KBM-7 (cell line): Measurements from ENCODE around the gene EEIG2.
"Not testable (repeated sequence)": the region's sequence is repeated elsewhere in the genome, so short reads cannot be mapped to it uniquely, and the experiment has no call there.

ENCODE experiments used
- DNase-seq: peaks from one replicate; pipeline ENCODE4 v3.0.0-alpha.2; 2015
- in situ Hi-C: fragments of 300-500 bp; cut with MboI; formaldehyde crosslinking; loops from 2 replicates; pipeline ENCODE4 v1.14.3; 2020; ENCODE audit warnings: low sequenced_read_pairs, low pct_unique_long_range_greater_than_20kb, mixed read lengths

The EEIG2 gene

DNA sequence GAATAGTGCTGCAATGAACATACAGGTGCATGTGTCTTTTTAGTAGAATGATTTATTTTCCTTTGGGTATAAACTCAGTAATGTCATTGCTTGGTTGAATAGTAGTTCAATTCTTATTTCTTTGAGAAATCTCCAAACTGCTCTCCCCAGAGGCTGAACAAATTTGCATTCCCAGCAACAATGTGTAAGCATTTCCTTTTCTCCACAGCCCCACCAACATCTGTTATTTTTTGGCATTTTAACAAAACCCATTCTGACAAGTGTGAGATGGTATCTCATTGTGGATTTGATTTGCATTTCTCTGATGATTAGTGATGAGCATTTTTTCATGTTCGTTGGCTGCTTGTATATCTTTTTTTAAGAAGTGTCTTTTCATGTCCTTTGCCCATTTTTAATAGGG, 21.9 kb upstream of the EEIG2 start:
- in situ Hi-C loops: no loop called here
- no peak for DNase-seq

DNA sequence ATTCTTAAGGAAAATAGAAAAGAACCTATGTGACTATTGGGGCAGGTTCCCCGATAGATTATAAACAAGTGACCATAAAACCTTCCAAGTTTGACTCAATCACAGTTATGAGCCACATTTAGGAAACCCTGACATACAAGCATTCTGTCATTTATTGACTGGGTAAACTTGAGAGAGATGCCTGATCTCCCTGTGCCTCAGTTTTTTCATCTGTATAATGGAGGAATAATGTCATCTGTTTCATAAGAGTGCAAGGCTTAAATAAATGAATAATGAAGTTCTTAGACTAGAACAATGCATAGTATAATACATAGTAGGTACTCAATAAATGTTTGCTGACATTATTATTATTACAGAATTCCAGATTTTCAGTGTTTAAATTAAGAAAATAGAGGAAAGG, 18.9 kb upstream of the EEIG2 start:
- in situ Hi-C loops: no loop called here
- DNase-seq: no peak

DNA sequence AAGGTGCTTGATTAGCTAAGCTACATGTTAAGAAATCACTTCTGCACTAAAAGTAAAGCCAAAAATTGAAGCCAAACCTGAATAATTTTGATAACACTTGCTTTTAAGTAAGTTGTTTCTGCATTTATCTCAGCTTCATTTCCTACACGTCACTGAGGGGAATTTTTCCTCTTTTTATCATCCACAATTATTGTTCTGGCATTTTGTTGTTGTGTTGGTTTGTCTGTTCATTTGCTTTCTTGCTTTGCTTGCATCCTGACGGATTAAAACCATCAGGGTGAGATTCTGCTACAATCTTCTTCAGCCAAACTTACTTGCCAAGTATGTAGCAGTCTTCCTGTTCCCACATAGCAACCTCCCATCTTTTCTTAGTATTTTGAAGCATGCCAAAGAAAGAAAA, 18.0 kb upstream of the EEIG2 start:
- DNase-seq: no peak
- in situ Hi-C loops: no loop called here

DNA sequence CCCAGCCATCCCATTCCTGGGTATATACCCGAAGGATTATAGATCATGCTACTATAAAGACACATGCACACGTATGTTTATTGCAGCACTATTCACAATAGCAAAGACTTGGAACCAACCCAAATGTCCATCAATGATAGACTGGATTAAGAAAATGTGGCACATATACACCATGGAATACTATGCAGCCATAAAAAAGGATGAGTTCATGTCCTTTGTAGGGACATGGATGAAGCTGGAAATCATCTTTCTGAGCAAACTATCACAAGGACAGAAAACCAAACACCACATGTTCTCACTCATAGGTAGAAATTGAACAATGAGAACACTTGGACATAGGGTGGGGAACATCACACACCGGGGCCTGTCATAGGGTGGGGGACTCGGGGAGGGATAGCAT, 12.4 kb upstream of the EEIG2 start:
- DNase-seq, in situ Hi-C loops: not testable (repeated sequence)

DNA sequence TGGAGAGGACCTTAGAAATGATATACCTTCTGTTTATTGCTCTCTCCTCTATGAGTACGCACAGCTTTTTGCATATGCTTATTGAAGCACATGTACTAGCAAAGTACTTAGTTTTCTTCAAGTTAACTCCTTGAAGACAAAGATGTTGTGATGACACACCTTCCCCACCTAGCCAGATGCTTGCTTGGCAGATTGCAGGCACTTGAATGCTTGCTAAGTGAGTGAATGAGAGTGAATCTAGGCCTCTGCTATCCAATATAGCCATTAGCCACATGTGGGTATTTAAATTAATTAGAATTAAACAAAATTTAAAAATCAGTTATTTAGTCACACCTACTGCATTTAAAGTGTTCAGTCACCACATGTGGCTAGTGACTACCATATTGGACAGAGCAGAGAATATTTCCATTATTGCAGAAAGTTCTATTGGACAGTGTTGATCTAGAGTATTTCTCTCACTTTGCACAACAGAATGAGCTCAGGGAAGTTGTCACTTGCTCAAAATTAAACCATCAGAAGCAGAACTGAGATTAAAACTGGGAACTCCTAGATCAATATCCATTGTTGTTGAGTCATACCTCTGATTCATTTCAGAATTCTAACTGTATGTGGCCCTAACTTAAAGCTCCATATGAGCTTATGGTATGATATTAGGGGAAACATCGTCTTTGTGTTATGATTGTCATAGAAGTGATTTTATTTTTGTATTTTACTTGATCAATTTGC, 8.6 kb upstream of the EEIG2 start:
- in situ Hi-C loops: no loop called here
- DNase-seq: no peak

DNA sequence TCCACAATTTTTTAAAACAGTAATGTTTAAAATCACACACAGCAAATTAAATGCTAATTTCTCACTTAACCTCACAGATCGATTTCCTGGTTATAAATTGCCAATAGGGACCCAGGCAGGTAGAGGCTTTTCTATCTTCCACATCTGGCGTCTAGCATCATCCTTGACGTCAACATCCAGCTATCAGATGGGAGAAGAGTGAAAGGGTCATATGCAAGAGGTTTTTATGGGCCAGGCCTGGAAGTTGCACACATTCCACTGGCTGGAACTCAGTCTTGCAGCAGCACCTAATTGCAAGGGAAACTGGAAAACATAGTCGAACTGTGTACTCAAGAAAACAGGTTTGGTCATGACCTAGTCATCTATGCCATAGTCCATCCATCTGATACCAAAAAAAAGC, 6.0 kb upstream of the EEIG2 start:
- no peak for DNase-seq
- in situ Hi-C loops: no loop called here

DNA sequence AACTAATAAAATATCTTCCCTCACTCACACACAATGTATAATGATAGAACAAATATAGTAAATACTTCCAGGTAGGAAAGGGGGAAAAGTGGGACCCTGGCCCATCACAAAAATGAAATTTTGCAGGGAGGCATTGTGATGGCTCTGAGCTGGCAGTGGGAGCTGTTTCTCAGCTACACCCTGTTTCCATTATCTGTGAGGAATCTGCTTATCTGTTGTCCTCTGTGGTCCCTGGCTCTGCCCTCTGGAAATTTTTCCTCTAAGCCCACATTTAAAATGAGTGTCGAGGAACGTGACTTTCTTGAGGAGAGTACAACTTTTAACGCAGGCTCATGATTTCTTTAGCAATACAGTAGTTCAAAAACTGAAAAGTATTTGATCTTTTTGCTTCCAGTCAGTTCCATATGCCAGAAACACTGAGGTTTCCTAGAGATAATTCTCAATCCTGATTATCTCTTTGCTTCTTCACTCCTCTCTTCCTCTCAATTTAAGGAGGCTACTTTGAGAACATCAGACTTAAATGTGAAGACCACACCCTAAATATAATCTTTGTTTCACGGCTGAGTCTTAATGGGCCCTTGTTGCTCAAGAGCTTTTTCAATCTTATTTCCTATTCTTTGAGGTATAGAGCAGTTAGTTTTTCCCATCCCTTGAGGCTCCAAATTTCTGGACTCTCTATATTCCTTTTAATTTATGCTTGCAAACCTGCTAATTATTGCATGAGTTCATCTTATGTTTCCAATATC, 5.0 kb upstream of the EEIG2 start:
- in situ Hi-C loops: no loop called here
- DNase-seq: no peak

DNA sequence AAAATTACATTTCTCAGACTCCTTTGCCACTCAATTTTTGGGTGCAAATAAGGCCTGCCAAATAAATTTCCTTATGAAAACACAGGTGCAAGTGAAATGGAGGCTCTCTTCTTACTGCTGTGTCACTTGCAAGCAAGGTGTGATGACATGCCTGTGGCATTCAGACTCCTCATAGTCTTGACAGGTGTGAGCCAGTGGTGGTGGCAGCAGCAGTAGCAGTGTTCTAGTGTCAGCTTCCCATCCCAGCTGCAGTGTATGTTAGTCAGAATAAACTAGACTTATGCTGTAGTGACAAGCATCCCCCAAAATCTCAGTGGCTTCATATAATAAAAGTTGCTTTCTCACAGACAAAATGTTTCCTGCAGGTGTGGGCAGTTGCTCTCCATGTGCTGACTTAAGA, 3.8 kb upstream of the EEIG2 start:
- in situ Hi-C loops: no loop called here
- DNase-seq: no peak

DNA sequence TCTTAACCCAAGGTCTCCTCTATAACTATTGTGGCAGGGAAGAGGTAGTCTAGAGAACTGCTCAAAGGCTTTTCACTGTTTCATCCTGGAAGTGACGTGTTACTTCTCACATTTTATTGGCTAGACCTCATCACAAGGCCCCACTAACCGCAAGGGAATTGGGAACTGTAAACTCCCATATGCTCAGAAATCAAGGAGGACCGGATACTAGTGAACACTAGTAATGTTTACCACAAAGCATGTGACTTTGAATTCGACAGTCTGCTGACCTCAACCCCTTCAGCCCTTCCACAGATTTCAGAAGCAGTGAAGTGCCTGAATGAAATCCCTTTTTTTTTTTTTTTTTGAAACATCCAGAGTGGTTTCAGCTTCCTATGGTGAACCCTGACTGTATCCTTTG, 3.4 kb upstream of the EEIG2 start:
- peak; percentile 84 for DNase-seq
- in situ Hi-C loops: no loop called here

DNA sequence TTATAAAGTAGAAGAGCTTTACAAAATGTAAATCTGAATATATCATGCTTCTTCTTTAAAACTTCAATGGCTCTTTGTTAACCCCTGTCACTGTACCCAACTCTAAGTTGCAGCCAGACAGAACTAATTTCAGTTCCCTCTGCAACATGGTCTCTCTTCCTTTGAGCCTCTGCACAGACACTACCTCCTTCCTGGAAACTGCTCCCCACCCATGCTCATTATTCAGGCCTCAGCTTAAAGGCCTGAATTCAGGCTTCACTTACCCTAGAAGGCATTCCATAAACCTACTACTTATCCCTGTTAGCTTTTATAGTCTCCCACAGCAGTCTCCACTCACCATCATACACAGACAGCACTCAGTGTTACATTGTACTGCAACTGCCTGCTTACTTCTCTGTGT, 2.6 kb upstream of the EEIG2 start:
- no peak for DNase-seq
- in situ Hi-C loops: no loop called here

DNA sequence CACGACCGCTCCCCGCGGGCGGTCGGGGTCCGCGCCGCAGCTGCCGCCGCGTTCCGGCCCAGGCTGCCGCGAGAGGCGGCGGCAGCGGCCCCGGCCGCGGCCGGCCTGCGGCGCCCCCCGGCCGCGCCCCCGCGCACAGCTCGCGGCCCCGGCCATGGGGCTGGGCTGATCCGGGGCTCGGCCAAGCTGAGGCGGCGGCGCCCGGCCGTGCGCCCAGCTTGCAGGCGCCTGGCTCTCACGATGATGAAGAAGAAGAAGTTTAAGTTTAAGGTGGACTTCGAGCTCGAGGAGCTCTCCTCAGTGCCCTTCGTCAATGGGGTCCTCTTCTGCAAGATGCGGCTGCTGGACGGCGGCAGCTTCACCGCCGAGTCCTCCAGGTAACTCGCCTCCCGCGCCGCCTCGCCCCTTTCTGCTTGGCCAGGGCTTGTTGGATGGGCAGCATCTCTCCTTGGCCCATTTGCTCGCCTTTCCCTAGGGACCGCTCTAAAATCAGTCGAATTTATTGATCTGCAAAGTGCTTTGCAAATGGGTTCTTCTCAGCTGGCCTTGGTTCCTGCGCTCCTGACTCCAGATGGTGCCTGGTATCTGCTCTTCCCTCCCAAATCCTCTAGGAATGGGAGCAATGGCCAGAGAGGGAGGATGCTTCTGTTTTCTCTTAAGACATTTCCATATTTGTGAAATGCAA, 431 bp downstream of the EEIG2 start:
- peak; percentile 50 for DNase-seq
- in situ Hi-C loops: no loop called here

DNA sequence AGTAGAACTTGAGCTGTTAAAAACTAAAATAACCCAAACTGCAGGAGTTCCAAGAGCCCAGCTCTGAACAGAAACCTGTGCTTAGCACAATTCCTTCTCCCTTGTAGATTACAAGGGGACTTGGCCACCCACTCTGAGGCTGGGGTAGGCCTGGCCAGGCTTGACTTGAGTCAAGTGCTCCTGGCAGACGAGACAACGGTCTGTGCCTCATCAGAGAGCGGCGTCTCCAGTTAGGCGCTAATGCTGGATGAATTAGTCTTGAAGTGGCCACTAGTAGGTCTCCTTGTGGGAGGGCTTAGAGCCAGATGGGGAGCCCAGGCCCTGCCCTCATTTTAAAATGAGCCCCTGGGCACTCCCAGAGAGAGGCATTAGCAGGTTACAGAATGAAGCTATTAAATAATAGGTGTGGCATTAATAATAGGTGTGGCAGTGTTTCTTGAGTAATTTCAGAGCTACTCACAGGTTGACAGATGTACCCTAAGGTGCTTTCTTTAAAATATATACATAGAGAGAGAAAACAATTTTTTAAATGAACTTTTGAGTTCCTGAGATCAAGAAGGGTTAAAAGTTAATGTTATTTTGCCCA, 1.1 kb downstream of the EEIG2 start:
- in situ Hi-C loops: no loop called here
- DNase-seq: peak; percentile 69

DNA sequence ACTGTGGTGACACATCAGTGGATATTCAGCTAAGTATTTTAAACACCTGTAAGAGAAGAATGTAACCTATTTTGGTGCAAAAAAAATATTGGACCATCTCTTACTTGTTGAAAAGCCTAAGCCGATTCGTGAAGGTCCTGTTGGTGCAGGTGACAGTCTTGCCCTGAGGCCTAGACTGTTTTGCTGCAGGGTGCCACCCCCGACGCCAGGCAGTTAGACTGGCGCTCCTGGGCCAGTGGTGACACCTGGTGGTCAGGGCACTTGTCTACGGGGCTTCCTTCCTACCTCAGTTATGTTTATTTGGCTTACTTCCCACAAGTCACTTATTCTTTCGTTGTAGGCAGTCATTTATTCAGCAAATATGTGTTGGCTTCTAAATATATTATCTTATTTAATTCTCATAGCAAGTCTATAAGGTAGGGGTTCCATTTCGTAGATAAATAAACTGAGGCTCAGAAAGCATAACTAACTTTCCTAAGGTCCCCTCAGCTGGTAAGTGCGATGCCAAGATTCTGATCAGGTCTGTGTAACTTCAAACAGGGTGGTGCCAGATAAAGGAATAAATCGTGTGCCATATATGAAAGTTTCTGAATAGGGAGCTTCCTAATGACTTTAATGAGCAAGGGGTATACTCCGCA, 1.9 kb downstream of the EEIG2 start:
- in situ Hi-C loops: no loop called here
- peak; percentile 84 for DNase-seq

DNA sequence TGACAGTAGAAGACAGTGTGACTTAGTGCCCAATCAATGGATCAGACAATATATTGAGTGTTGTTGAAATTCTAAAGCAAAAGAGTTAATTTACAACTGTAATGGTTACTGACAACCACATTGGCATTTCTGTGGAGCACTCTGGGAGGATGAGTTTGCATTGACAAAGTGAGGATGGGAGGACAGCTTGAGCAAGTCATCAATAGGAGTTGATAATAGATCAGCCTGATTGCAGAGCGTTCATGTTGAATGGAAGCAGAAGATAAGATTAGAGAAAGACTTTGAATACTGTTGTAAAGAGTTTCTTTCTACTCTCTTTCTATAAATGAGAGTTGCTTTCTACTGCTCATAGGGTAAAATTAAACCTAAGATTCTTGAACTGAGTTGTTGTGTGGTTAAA, 3.9 kb downstream of the EEIG2 start:
- in situ Hi-C loops: no loop called here

DNA sequence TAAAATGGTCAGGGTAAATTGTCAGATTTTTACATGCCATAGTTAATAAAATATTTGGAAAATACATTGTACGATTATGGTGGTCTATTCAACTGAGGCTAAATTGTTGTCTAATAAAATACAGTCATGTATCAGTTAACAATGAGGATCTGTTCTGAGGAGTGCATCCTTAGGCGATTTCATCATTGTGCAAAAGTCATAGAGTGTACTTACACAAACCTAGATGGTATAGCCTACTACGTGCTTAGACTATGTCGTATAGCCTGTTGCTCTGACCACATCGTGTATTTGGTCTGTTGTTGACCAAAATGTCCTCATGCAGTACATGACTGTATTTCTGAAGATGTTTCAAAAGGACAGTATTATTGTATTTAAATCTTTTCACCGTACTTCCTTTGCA, 5.2 kb downstream of the EEIG2 start:
- no peak for DNase-seq
- in situ Hi-C loops: no loop called here

More for the DNA sequence above, 3.9 kb downstream of the EEIG2 start:
- DNase-seq: no peak

DNA sequence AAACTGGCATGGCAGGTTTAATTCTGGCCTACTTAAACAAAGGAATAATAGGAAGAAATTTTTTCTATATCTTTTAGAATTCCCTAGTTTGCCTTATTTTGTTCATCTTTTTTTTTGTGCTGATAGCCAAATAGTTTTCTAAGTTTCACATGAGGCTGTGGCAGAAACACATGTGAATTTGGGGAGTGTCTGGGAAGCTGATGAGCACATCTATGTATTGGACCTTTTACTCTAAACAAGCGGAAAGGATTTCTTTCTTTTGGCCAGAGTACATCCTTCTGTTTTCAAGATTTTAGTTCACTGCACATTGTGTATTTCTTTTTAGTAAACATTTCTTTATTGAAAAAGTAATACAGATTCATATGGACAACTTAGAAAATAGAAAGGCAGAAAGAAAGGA, 5.6 kb downstream of the EEIG2 start:
- in situ Hi-C loops: no loop called here
- no peak for DNase-seq

DNA sequence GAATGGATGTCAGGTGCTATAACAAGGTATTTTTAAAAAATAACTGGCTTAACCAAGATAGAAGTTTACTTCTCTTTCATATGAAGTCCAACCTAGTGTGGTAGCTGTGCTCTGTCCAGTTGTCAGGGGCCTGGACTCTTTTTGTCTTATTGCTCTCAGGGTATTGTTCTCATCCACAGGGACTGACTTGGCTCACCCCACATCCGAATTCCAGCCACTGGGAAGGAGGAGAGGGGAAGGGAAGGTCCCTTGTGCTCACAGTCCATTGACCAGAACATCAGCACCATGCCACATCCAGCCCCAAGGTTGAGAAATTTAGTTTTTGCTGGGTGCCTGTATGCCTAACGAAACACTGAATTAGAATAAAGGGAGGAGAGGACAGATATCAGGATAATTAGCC, 8.7 kb downstream of the EEIG2 start:
- DNase-seq: no peak
- in situ Hi-C loops: no loop called here

DNA sequence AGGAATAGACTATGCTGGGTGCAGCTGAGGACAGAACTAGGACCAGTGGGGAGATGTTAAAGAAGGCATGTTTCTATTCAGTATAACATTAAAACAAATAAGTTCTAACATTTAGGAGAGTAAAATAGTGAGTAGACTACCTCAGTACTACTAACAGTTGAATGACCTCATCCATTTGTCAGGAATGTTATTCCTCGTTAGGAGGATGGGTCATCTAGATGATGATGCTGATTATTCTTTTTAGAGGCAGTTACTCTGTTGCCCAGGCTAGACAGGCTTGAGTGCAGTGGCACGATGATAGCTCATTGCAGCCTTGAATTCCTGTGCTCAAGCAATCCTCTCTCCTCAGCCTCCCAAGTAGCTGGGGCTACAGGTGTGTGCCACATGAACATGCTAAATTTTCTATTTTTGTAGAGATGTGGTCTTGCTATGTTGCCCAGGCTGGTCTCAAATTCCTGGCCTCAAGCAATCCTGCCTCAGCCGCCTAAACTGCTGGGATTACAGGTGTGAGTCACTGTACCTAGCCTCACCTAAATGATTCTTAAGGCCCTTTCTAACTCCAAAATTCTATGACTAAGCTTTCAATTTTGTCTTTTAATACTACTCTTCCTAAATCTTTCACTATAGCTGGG, 9.3 kb downstream of the EEIG2 start:
- DNase-seq: no peak
- in situ Hi-C loops: no loop called here

DNA sequence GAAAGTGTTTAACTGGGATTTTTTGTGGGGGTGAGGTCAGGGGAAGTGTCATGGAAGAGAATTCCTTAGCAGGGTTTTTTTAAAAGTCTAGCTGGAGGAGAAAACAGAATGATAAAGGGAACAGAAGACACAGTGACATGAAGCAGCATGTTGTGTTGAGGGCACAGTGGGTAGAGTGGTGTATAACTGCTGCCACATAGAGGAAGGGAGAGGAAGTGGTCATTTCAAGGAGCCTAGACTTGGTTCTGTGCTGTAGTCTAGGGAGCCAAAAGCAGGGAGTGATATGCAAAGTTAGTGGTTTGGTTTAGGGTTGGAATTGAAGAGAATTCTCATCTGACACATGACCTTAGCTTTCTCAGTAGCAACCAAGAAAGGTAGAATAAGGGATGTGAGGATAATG, 10.2 kb downstream of the EEIG2 start:
- in situ Hi-C loops: no loop called here
- DNase-seq: peak; percentile 70
